Thoracic aorta endothelial cell (primary cell): ENCODE results near the gene YIF1A. TPM values are rescaled to one million over a fixed set of nuclear protein-coding genes. Genes with fewer than 3 reads are reported as not detected.

Source experiments
- total RNA-seq: library from RNA; depleted of rRNA; stranded (reverse); fragments of >200 nt; gene quantifications from 2 replicates; pipeline ENCODE4 v1.2.3, GENCODE V29; 2012

YIF1A gene
- total RNA-seq, result 70.6 and 85.0 TPM in 2 replicates

GRCh38 chr11:66288671-66289547 lies at the start of gene YIF1A:
Gene YIF1A (minus strand): TSS chr11:66289143. CDS start chr11:66288985, 158 bp downstream.

DNA sequence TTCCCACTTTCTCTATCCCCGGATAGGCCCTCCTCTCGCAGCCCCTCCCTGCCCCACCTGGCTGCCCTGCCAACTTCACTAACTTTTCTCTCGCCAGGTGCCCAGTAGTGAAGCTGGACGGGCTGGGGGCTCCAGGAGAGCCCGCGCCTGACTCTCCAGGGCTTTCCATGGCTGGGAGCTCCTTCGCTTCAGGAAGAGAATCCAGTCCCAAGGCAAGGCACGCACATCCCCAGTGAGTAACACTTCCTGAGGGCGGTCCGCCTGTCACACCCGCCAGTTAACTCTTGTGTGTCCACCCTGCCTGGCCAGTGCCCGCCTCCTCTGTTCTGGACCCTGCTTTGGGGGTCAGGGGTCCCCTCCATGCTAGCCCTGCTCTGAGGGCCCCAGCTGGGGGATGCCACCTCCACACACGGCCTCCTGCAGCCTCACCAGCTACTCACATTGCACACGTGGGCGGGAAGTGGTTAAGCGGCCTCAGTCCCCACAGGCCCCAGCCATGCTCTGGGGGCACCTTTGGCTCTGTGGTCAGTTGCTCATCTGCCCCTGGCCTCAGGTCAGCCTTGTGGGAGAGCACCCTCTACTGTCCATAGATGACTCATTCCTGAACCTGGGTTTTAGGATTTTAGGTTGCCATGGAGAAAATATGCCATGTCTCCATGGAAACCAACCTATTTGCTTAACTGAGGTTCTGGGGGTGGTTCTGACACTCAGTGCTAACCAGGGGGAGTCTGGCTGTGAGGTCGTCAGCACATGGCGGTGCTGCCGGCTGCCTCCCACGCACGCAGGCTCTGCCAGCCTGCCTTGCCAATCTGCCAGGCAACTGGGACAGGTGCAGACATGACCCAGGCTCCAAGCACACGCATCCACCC lies 47.5 kb upstream of the YIF1A start, which contains the start of gene RIN1:
RIN1 (minus strand) TSS at position 201 of the 869 bp plus-strand sequence; CDS start at position 169, 32 bp downstream.

GRCh38 chr11:66316849-66317251 lies 27.9 kb upstream of the YIF1A start, which contains the start of gene CD248:
Gene CD248 (minus strand): TSS chr11:66317044. CDS start chr11:66317027, 17 bp downstream.

DNA sequence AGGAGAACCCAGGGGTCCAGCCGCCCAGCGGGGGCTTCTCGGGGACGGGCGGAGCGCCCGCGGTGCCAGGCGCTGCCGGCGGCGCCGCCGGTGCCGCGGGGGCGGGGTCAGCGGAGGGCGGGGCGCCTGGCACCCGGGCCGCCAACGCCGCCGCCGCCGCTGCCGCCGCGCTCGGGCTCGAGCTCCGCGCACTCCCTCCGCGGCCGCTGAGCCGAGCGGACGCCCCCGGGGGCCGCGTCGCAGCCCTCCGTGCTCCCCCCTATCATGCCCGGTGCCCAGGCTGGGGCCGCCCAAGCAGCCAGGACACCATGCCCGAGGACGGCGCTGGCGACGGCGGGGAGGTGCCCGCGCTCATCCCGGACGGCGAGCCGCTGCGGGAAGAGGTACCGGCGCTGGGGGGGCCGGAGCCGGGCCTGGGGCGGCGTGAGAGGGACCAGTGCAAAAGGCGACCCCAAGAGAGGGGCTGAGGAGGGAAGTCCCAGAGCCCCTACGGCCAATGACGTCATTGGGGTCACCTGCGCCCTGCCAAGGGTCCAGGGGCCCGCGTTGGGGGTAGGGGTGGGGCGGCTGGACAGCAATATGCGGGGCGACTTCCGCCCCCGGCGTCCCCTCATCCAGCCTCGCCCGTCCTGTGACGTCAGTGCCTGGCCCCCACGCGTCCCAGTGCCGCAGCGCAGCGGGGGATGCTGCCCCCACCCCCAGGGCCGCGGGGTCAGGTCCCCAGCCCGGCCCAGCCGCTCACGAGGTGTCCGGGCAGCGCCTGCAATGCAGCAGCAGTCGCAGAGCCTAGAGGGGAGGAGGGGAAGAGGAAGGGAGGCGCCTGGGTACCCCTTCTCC lies 3.0 kb upstream of the YIF1A start, which contains the start of gene TMEM151A:
TMEM151A (plus strand) TSS at position 189 of the 837 bp plus-strand sequence; CDS start at position 309, 120 bp downstream.

DNA sequence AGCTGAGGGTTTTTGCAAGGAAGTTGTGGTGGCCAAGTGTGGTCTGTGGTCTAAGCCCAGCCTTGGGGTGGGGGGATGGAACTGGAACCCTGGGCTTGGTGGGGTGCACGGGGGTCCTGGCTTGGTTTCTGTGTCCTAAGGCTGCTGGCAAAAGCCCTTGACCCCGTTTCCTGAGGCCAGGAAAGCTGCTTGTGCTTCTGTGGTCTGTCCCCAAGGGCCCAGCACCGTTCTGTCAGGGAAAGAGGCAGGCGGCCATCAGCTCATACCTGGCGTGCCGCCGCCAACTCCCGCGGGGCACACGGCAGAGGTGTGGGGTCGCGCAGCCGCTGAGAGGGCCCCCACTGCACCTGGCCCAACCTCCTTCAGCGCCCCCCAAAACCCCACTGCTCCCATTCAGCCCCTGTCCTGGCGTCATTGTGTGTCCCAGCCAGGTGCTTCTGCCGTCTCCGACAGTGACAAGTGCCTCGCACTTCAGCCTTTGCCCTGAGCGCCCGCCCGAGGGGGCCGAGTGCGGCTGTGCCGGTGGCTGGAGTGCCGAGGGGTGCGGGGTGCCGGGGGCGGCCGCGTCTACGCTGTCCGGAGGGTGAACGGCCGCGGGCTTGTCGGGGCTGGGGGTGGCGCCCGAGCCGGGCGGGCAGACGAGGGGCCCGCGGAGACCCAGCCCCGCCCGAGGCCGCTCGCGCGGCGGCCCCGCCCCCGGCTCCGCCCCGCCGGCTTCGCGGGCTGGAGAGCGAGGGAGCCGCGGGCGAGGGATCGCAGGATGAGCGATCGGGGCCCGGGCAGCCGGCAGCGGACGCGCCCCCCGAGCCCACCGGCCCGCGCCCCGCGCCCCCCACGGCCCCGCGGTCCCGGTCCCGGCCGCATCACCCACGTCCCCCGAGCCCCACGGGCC lies 11.2 kb downstream of the YIF1A start, which contains the start of gene CNIH2:
CNIH2 (plus strand) TSS at position 705 of the 892 bp plus-strand sequence. CDS start 282 bp downstream, outside the sequence.

GRCh38 chr11:66268244-66268951 lies 20.5 kb downstream of the YIF1A start, which contains the start of gene RAB1B:
Gene RAB1B (plus strand): TSS chr11:66268639. CDS start chr11:66268680, 41 bp downstream.

Other genes starting within 250 kb of the YIF1A start
- gene GAL3ST3, start 240.0 kb downstream of the YIF1A start, total RNA-seq, result 0.36 TPM in 1 of 2 replicates, not detected in the other
- gene SF3B2, start 236.8 kb downstream of the YIF1A start, total RNA-seq, result 175 and 176 TPM in 2 replicates
- 28.9 and 35.1 TPM in 2 replicates for gene PACS1, start 218.9 kb downstream of the YIF1A start, total RNA-seq
- 15.8 and 19.2 TPM in 2 replicates for gene KLC2, start 31.4 kb downstream of the YIF1A start, total RNA-seq
- 107 and 128 TPM in 2 replicates for gene RAB1B, start 20.5 kb downstream of the YIF1A start, total RNA-seq
- gene CNIH2, start 11.0 kb downstream of the YIF1A start, total RNA-seq, result 0.13 and 0.14 TPM in 2 replicates
- gene TMEM151A, start 2.8 kb upstream of the YIF1A start, total RNA-seq, result under 0.01 TPM in 1 of 2 replicates, not detected in the other
- under 0.01 TPM in 1 of 2 replicates, not detected in the other for gene CD248, start 27.9 kb upstream of the YIF1A start, total RNA-seq
- 5.3 and 7.8 TPM in 2 replicates for gene RIN1, start 47.3 kb upstream of the YIF1A start, total RNA-seq
- 48.9 and 61.2 TPM in 2 replicates for gene BRMS1, start 56.0 kb upstream of the YIF1A start, total RNA-seq
- gene B4GAT1, start 58.5 kb upstream of the YIF1A start, total RNA-seq, result 20.2 and 29.2 TPM in 2 replicates
- 0.27 and 1.0 TPM in 2 replicates for gene SLC29A2, start 82.6 kb upstream of the YIF1A start, total RNA-seq
- not detected in 2 replicates for gene NPAS4, start 131.9 kb upstream of the YIF1A start, total RNA-seq
- 58.7 and 65.2 TPM in 2 replicates for gene MRPL11, start 149.7 kb upstream of the YIF1A start, total RNA-seq
- gene PELI3, start 177.8 kb upstream of the YIF1A start, total RNA-seq, result 3.5 and 5.7 TPM in 2 replicates
- gene DPP3, start 191.3 kb upstream of the YIF1A start, total RNA-seq, result 49.6 and 55.1 TPM in 2 replicates
- gene BBS1, start 221.5 kb upstream of the YIF1A start, total RNA-seq, result 27.9 and 34.2 TPM in 2 replicates